HFFc6 (cell line): ENCODE data around the gene CACNA1D. TPM values are rescaled to one million over a fixed set of nuclear protein-coding genes. Genes with fewer than 3 reads are reported as not detected.

Source experiments
- DNase-seq: peaks from one replicate; pipeline ENCODE4 v3.0.0-alpha.2; 2018
- H3K27ac Mint-ChIP-seq: 2 replicates; pipeline ENCODE4 v1.8.0; 2020; ENCODE audit warnings: mild to moderate bottlenecking, mixed read lengths
- H3K27me3 Mint-ChIP-seq: 2 replicates; pipeline ENCODE4 v1.8.0; 2021; ENCODE audit warnings: mild to moderate bottlenecking, moderate library complexity, mixed read lengths; ENCODE audit not compliant: insufficient read depth
- H3K36me3 Mint-ChIP-seq: 2 replicates; pipeline ENCODE4 v1.8.0; 2021; ENCODE audit warnings: low read depth, mixed read lengths
- H3K4me1 Mint-ChIP-seq: 2 replicates; pipeline ENCODE4 v1.8.0; 2020; ENCODE audit warnings: low read depth, mixed read lengths
- H3K4me3 Mint-ChIP-seq: 2 replicates; pipeline ENCODE4 v1.8.0; 2020; ENCODE audit warnings: mild to moderate bottlenecking, moderate library complexity, mixed read lengths
- H3K9me3 Mint-ChIP-seq: 2 replicates; pipeline ENCODE4 v1.8.0; 2020; ENCODE audit warnings: mild to moderate bottlenecking, mixed read lengths
- CTCF ChIP-seq: fragments of 200-600 bp; sonication (generic); IDR thresholded peaks from 2 replicates; pipeline ENCODE4 v1.5.0; 2021; ENCODE audit warnings: antibody characterized with exemption, mild to moderate bottlenecking
- total RNA-seq, 6 experiments: library from RNA; stranded (reverse); fragmentation: NEBNext Ultra II Directional; extraction: Animal tissue kit (Norgen Biotek cat#: 25700); gene quantifications; 2 replicates in 1 of 6; 3 replicates in 5 of 6; pipeline ENCODE4 v1.2.3, GENCODE V29; 2021

The CACNA1D gene
- total RNA-seq, 6 experiments from 2014 or later: 0.09 TPM; not detected in 5

DNA sequence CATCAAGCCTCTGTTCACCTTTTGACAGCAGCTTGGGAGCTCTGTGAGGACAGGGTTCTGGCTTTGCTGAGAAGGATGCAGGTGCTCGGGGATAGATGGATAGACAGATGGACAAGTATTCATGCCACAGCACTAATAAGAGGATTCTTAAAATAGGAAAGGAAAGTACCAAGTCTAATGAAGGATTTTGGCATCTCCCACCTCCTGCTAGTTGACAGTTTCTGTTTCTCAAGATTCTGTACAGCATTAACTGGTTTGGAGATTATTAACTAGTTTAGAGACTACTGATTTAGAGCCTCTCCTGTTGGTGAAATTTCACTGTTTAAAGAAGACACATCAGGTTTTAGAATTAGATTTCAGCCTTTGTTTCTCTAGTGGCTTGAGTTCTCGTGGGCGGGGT lies 152.3 kb downstream of the CACNA1D start:
- no peaks in the 10 kb centered on the region for H3K9me3 Mint-ChIP-seq
- H3K36me3 Mint-ChIP-seq: no peaks in the 10 kb centered on the region
- no peaks in the 10 kb centered on the region for H3K4me1 Mint-ChIP-seq
- H3K4me3 Mint-ChIP-seq: no peak overlapping the region
- no peak for DNase-seq
- no peak overlapping the region for H3K27ac Mint-ChIP-seq
- no peak for TF ChIP-seq CTCF
- H3K27me3 Mint-ChIP-seq: peaks cover 7% of the 10 kb centered on the region

- DNase-seq: no peak
- no peaks in the 10 kb centered on the region for H3K36me3 Mint-ChIP-seq
- no peak for TF ChIP-seq CTCF
- no peak overlapping the region for H3K4me3 Mint-ChIP-seq
- peaks cover 7% of the 10 kb centered on the region for H3K27me3 Mint-ChIP-seq
- H3K9me3 Mint-ChIP-seq: no peaks in the 10 kb centered on the region
- H3K27ac Mint-ChIP-seq: no peak overlapping the region
- H3K4me1 Mint-ChIP-seq: no peaks in the 10 kb centered on the region
These were observed 155.4 kb downstream of the CACNA1D start for GRCh38 chr3:53649816-53650215.

DNA sequence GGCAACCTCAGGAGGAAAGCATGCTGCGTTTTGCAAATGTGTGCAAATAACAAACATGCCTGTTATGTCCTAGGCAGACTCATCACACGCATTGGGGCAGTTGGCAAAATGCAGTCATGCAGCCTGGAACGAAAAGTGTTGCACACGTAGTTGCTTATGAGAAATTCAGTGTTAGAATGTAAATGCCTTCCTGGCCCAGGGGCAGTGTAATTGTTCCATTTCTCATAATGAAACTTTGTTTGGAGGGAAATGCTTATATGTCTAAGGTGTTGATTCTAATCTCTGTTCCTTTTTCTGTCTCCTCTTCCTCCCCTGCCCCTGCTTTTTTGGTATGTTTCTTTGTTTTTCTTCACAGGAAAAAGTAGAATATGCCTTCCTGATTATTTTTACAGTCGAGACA lies 156.0 kb downstream of the CACNA1D start:
- H3K4me1 Mint-ChIP-seq: no peaks in the 10 kb centered on the region
- no peak for DNase-seq
- H3K4me3 Mint-ChIP-seq: no peak overlapping the region
- H3K27me3 Mint-ChIP-seq: peaks cover 7% of the 10 kb centered on the region
- no peak overlapping the region for H3K27ac Mint-ChIP-seq
- H3K9me3 Mint-ChIP-seq: no peaks in the 10 kb centered on the region
- no peak for TF ChIP-seq CTCF
- H3K36me3 Mint-ChIP-seq: no peaks in the 10 kb centered on the region

GRCh38 chr3:53650928-53651661 lies 156.7 kb downstream of the CACNA1D start:
- Mint-ChIP-seq H3K4me3 (no peak overlapping the region), H3K9me3 (no peaks in the 10 kb centered on the region), H3K27me3 (peaks cover 7% of the 10 kb centered on the region), H3K4me1 (no peaks in the 10 kb centered on the region), H3K27ac (no peak overlapping the region), H3K36me3 (no peaks in the 10 kb centered on the region)
- no peak for DNase-seq
- TF ChIP-seq CTCF: no peak

- no peak overlapping the region for H3K4me3 Mint-ChIP-seq
- TF ChIP-seq CTCF: no peak
- no peak for DNase-seq
- peaks cover 7% of the 10 kb centered on the region for H3K27me3 Mint-ChIP-seq
- no peaks in the 10 kb centered on the region for H3K36me3 Mint-ChIP-seq
- H3K9me3 Mint-ChIP-seq: no peaks in the 10 kb centered on the region
- no peak overlapping the region for H3K27ac Mint-ChIP-seq
- no peaks in the 10 kb centered on the region for H3K4me1 Mint-ChIP-seq
These were observed 157.5 kb downstream of the CACNA1D start for GRCh38 chr3:53651927-53652326.
